Stomach smooth muscle (tissue), 2 donors: ENCODE measurements around the gene ADCY9.
"Not testable (repeated sequence)": the region's sequence is repeated elsewhere in the genome, so short reads cannot be mapped to it uniquely, and the experiment has no call there.

ENCODE experiments used
- H3K27ac ChIP-seq: one replicate; pipeline ENCODE4 v1.7.0; 2013; ENCODE audit warnings: mild to moderate bottlenecking, low read length, inconsistent platforms
- H3K27me3 ChIP-seq, 2 donors: one replicate each; pipeline ENCODE4 v1.7.0; 2013; ENCODE audit warnings: low read length in 2 of 2; ENCODE audit not compliant: insufficient read depth in 2 of 2, control insufficient read depth in 1 of 2
- H3K36me3 ChIP-seq, 2 donors: one replicate each; pipeline ENCODE4 v1.7.0; 2013; ENCODE audit warnings: low read length in 2 of 2; ENCODE audit not compliant: control insufficient read depth in 2 of 2, insufficient read depth in 2 of 2
- H3K4me1 ChIP-seq: one replicate; pipeline ENCODE4 v1.7.0; 2013; ENCODE audit warnings: low read length; ENCODE audit not compliant: control insufficient read depth, insufficient read depth
- H3K4me3 ChIP-seq, 2 donors: one replicate each; pipeline ENCODE4 v1.7.0; 2013; ENCODE audit warnings: low read length in 2 of 2
- H3K9ac ChIP-seq, 2 donors: one replicate each; pipeline ENCODE4 v1.7.0; 2013; ENCODE audit warnings: low read length in 2 of 2, mild to moderate bottlenecking in 1 of 2
- H3K9me3 ChIP-seq, 2 donors: one replicate each; pipeline ENCODE4 v1.7.0; 2013; ENCODE audit warnings: low read length in 2 of 2; ENCODE audit not compliant: control insufficient read depth in 2 of 2
- donor health status: healthy.
- donor health status: Pancreatic carcinoma.

Gene ADCY9

DNA sequence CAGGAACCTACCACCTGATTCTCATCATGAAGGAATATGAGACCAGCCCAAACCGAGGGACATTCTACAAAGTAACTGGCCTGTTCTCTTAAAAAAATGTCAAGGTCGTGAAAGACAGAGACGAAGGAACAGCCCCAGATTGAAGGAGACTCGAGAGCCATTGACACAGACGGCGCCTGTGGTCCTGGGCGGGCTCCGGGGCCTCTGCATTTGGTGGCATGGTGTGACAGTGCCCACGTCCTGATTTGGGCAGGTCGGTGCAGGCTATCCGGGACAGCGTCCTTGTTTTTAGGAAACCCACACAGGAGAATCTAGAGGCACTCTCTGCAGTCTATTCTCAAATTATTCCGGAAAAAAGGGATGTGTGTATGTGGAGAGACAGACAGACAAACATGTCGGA, 64.1 kb downstream of the ADCY9 start:
- no peaks in the 10 kb centered on the region for H3K36me3 ChIP-seq
- no peaks in the 10 kb centered on the region for H3K9me3 ChIP-seq
- no peak overlapping the region for H3K9ac ChIP-seq
- no peak overlapping the region for H3K4me3 ChIP-seq
- peaks cover 32% of the 10 kb centered on the region for H3K4me1 ChIP-seq
- H3K27me3 ChIP-seq: no peaks in the 10 kb centered on the region
- peak overlapping the region; percentile 70 for H3K27ac ChIP-seq

DNA sequence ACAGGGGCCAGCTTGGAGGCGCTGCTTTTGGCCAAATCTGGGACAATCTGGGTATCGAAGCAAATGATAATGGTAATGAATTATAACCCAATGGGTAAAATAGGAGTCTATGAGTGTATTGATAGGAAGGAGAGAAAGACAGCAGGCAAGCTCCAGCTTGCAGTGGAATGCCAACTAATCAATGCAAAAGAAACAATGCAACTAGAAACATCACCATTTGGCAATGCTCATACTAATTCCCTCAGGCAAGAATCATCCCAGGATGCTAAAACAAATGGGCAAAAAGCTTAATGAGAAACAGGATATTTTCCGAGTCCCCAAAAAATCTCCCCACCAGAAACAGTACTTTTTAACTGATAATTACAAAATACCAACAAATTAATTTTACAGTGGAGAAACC, 64.7 kb downstream of the ADCY9 start:
- no peak overlapping the region for H3K27ac ChIP-seq
- no peaks in the 10 kb centered on the region for H3K36me3 ChIP-seq
- H3K9me3 ChIP-seq: no peaks in the 10 kb centered on the region
- H3K9ac ChIP-seq: no peak overlapping the region
- no peak overlapping the region for H3K4me3 ChIP-seq
- H3K4me1 ChIP-seq: peaks cover 32% of the 10 kb centered on the region
- no peaks in the 10 kb centered on the region for H3K27me3 ChIP-seq

DNA sequence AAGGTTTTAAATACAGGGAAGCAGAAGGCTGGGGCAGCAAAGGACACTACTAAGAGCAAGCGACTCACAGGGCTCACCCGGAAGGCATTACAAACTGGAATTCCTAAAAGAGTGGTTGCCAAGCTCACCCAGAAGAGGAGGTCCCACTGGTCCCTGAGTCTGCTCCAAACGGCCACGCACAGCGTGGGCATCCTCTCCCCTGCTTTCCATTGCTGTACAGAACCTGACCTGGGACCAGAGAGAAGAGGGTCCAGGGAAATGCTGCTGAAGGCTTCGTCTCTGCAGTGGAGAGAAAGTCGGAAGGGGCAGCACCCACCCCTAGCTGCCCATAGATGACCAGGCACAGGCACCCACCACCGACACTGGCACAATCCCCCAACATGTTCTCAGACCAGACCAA, 67.2 kb downstream of the ADCY9 start:
- H3K27me3 ChIP-seq: no peaks in the 10 kb centered on the region
- no peak overlapping the region for H3K9ac ChIP-seq
- H3K36me3 ChIP-seq: no peaks in the 10 kb centered on the region
- H3K4me3 ChIP-seq: no peak overlapping the region
- H3K27ac ChIP-seq: peak overlapping the region; percentile 82
- peaks cover 34% of the 10 kb centered on the region for H3K4me1 ChIP-seq
- H3K9me3 ChIP-seq: no peaks in the 10 kb centered on the region

DNA sequence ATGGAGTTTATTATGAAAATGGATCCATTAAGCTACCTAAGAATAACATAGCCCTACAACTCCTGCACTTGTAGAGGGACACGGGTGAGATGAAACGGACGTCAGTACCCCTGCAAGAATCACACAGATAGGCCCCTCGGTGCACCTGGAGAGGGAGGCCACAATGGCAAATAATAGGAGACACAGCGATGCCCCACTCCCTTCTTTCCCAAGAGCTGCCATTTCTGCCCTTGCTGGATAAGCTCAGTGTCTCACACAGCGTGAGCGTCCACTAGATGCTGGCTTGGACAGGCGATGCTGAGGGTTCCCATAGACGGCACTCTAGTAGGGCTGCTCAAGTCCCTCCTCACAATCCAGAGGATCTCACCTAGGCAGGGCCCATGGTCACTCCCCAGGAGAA, 67.8 kb downstream of the ADCY9 start:
- Histone ChIP-seq H3K4me1 (peaks cover 31% of the 10 kb centered on the region), H3K27ac (peak overlapping the region; percentile 82), H3K9me3 (no peaks in the 10 kb centered on the region), H3K9ac (no peak overlapping the region), H3K4me3 (no peak overlapping the region), H3K27me3 (no peaks in the 10 kb centered on the region), H3K36me3 (no peaks in the 10 kb centered on the region)

DNA sequence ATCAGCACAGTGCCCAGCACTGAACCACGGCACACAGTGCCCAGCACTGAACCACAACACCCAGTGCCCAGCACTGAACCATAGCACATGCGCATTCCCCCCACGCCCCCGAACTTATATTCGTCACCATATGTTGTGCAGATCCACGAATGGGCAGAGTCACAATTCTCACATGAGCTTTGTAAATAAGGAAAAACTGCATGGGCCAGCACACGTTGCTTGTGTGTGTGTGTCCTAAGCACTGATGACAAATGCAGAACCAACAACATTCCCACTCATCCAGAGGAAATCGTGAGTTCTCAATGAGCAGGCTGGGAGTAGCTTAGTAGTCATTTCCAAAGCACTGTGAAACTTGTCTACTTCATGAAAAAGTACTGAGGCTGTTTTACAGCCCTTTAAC, 70.0 kb downstream of the ADCY9 start:
- H3K9me3 ChIP-seq: no peaks in the 10 kb centered on the region
- no peaks in the 10 kb centered on the region for H3K27me3 ChIP-seq
- H3K36me3 ChIP-seq: no peaks in the 10 kb centered on the region
- H3K4me3 ChIP-seq: no peak overlapping the region
- H3K27ac ChIP-seq: peak overlapping the region; percentile 24
- H3K4me1 ChIP-seq: peaks cover 17% of the 10 kb centered on the region
- no peak overlapping the region for H3K9ac ChIP-seq

DNA sequence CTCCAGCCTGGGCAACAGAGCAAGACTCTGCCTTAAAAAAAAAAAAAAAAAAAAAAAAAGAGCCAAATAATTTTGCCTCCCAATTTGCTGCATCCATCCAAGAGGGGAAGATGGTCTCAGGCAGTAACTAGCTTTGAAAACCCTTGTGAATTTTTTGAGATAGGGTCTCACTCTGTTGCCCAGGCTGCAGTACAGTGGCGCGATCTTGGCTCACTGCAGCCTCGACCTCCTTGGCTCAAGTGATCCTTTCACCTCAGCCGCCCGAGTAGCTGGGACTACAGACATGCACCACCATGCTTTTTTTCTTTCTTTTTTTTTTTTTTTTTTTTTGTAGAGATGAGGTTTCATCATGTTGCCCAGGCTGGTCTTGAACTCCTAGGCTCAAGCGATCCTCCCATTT, 70.7 kb downstream of the ADCY9 start:
- H3K9me3 ChIP-seq, H3K36me3 ChIP-seq, H3K4me3 ChIP-seq, H3K9ac ChIP-seq, H3K27me3 ChIP-seq, H3K27ac ChIP-seq: not testable (repeated sequence)
- H3K4me1 ChIP-seq: peaks cover 17% of the 10 kb centered on the region

DNA sequence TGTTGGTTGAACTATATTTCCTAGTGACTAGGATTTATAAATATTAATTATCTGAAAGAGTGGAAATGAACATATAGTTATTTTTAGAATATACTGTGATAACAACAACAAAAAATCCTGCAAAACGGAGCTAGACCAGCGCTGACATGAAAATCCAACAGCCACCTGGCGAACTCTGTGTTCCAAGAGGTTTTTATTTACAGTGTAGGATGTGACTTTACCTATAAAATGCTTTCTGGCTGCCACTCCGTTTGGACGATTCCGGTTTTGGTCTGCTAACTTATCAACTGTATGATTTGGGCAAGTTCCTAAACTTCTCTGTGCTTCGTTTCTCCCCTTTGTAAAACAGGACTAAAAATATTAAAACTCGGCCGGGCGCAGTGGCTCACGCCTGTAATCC, 73.7 kb downstream of the ADCY9 start:
- no peaks in the 10 kb centered on the region for H3K9me3 ChIP-seq
- H3K27me3 ChIP-seq: no peaks in the 10 kb centered on the region
- H3K4me1 ChIP-seq: peaks cover 6% of the 10 kb centered on the region
- no peaks in the 10 kb centered on the region for H3K36me3 ChIP-seq
- H3K27ac ChIP-seq: no peak overlapping the region
- H3K4me3 ChIP-seq: no peak overlapping the region
- H3K9ac ChIP-seq: no peak overlapping the region

DNA sequence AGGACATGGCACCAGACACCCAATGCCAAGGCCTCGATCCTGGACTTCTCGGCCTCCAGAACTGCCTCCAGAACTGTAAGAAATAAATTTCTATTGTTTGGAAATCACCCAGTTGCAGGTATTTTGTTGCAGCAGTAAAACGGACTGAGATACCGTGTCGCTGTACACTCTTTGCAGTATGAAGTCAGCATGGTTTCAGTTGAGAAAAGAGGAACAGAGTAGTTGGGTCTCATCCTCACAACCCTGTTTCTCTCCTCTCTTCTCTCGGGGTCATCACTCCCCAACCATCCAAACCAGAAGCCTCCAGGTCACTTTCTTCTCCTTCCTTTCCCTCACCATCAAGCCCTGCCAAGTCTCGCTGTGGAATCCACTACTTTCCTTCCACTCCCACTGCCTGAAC, 77.8 kb downstream of the ADCY9 start:
- H3K9ac ChIP-seq: no peak overlapping the region
- no peaks in the 10 kb centered on the region for H3K27me3 ChIP-seq
- no peak overlapping the region for H3K27ac ChIP-seq

DNA sequence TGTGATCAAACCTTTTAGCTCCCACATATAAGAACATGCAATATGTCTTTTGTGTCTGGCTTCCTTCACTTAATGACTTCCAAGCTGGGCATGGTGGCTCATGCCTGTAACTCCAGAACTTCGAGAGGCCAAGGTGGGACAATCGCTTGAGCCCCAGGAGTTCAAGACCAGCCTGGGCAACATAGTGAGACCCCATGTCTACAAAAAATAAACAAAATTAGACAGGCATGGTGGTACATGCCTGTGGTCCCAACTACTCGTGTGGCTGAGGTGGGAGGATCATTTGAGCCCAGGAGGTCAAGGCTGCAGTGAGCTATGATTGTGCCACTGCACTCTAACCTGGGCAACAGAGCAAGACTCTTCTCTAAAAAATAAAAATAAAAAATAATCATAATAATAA, 79.3 kb downstream of the ADCY9 start:
- H3K9me3 ChIP-seq, H3K27me3 ChIP-seq, H3K4me1 ChIP-seq, H3K27ac ChIP-seq, H3K36me3 ChIP-seq, H3K4me3 ChIP-seq, H3K9ac ChIP-seq: not testable (repeated sequence)

More for the DNA sequence above, 77.8 kb downstream of the ADCY9 start:
- Histone ChIP-seq H3K4me1 (no peaks in the 10 kb centered on the region), H3K4me3 (no peak overlapping the region), H3K36me3 (no peaks in the 10 kb centered on the region), H3K9me3 (no peaks in the 10 kb centered on the region)

DNA sequence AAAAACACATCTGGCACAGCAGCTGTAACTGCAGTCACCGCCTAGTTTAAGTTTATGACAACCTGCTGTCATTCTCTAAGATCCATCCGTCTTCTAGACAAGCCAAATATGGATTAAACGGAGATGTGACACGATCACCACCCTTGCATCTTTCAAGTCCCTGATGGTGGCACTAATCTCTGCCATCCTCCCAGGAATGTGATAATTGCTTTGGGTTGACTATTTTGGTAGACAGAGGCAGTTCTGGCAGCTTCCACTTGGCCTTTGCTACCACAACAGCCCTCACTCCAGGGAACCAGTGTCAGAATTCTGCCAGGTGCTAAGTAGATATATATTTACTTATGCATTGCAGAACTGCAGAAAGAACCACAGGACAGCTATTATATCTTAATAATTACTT, 81.3 kb downstream of the ADCY9 start:
- H3K27ac ChIP-seq: no peak overlapping the region

DNA sequence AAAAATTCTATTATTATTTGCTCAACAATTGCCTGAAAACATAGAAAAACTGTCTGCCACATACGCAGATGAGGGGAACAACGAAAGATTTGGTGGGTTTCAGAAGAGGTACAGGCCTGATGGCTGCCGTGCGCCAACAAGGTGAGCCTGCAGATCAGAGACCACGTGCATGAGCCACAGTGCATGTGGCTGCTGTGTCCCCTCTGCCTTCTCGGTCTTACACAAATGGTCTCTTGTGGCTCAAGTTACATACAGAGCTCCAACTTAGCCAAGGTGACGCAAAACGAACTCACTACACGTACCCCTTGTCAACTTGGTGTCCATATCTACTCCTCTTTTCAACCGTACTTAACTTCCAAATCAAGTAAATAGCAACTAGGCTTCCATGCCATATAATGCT, 82.3 kb downstream of the ADCY9 start:
- H3K27me3 ChIP-seq: no peaks in the 10 kb centered on the region
- H3K4me3 ChIP-seq: no peak overlapping the region
- no peak overlapping the region for H3K9ac ChIP-seq

More for the DNA sequence above, 81.3 kb downstream of the ADCY9 start:
- no peaks in the 10 kb centered on the region for H3K27me3 ChIP-seq
- no peak overlapping the region for H3K9ac ChIP-seq
- H3K36me3 ChIP-seq: peaks cover 0 to 2% of the 10 kb centered on the region in 2 donors
- no peaks in the 10 kb centered on the region for H3K4me1 ChIP-seq
- H3K9me3 ChIP-seq: no peaks in the 10 kb centered on the region
- no peak overlapping the region for H3K4me3 ChIP-seq

DNA sequence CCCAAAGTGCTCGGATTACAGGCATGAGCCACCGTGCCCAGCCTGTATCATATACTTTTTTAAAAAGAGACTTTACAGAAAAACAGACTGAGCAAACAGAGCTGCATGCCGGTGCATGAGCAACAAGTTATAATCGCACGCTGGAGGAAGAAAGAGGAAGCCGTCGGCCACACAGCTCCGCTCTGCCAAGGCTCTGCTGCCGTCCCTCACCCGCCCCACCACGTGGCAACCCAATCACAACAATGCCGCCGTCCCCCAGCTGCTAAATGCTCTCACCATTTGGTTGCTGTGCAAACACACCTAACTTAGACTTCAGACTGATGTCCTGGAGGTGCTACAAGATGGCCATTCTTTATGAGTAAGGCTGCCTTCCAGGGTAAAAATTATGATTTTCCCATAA, 83.5 kb downstream of the ADCY9 start:
- Histone ChIP-seq H3K27ac (no peak overlapping the region), H3K36me3 (peaks cover 0 to 3% of the 10 kb centered on the region in 2 donors), H3K9me3 (no peaks in the 10 kb centered on the region), H3K4me3 (no peak overlapping the region), H3K27me3 (no peaks in the 10 kb centered on the region), H3K4me1 (no peaks in the 10 kb centered on the region), H3K9ac (no peak overlapping the region)

More for the DNA sequence above, 82.3 kb downstream of the ADCY9 start:
- peaks cover 0 to 3% of the 10 kb centered on the region in 2 donors for H3K36me3 ChIP-seq
- H3K27ac ChIP-seq: no peak overlapping the region
- H3K9me3 ChIP-seq: no peaks in the 10 kb centered on the region
- H3K4me1 ChIP-seq: no peaks in the 10 kb centered on the region
